ENCODE data around the gene CD27.
"Not testable (repeated sequence)": the region's sequence is repeated elsewhere in the genome, so short reads cannot be mapped to it uniquely, and the experiment has no call there.

Gene CD27

GRCh38 chr12:6462234-6462995 lies 17.7 kb downstream of the CD27 start:
- no peak overlapping the region for H3K4me3 ChIP-seq (ENCODE audit: low read length)
- no peak for TF ChIP-seq CTCF (conservative IDR thresholded peaks at IDR 0.05; ENCODE audit: low read length)
- DNase-seq (ENCODE audit: low read depth) = no peak

- DNase-seq (ENCODE audit: low read depth) = no peak
- no peak for TF ChIP-seq CTCF (conservative IDR thresholded peaks at IDR 0.05; ENCODE audit: low read length)
- H3K4me3 ChIP-seq (ENCODE audit: low read length) = no peak overlapping the region
Observed at GRCh38 chr12:6463216-6463615, 18.5 kb downstream of the CD27 start.

- TF ChIP-seq CTCF (conservative IDR thresholded peaks at IDR 0.05; ENCODE audit: low read length) = no peak
- DNase-seq (ENCODE audit: low read depth) = no peak
- no peak overlapping the region for H3K4me3 ChIP-seq (ENCODE audit: low read length)
Observed at GRCh38 chr12:6463858-6464257, 19.1 kb downstream of the CD27 start.

- no peak for TF ChIP-seq CTCF (conservative IDR thresholded peaks at IDR 0.05; ENCODE audit: low read length)
- no peak overlapping the region for H3K4me3 ChIP-seq (ENCODE audit: low read length)
- DNase-seq (ENCODE audit: low read depth) = no peak
Observed at GRCh38 chr12:6464531-6464930, 19.8 kb downstream of the CD27 start.

- H3K4me3 ChIP-seq (ENCODE audit: low read length) = no peak overlapping the region
- peak; percentile 77 for DNase-seq (ENCODE audit: low read depth)
- peak; percentile 98 for TF ChIP-seq CTCF (conservative IDR thresholded peaks at IDR 0.05; ENCODE audit: low read length)
Observed at GRCh38 chr12:6465467-6466183, 20.9 kb downstream of the CD27 start.

- H3K4me3 ChIP-seq (ENCODE audit: low read length) = no peak overlapping the region
- no peak for TF ChIP-seq CTCF (conservative IDR thresholded peaks at IDR 0.05; ENCODE audit: low read length)
- no peak for DNase-seq (ENCODE audit: low read depth)
Observed at GRCh38 chr12:6466184-6466573, 21.4 kb downstream of the CD27 start.

- DNase-seq (ENCODE audit: low read depth); H3K4me3 ChIP-seq (ENCODE audit: low read length): not testable (repeated sequence)
Observed at GRCh38 chr12:6466751-6467150, 22.0 kb downstream of the CD27 start.

- H3K4me3 ChIP-seq (ENCODE audit: low read length) = not testable (repeated sequence)
Observed at GRCh38 chr12:6467571-6468282, 23.0 kb downstream of the CD27 start.

More at GRCh38 chr12:6467571-6468282, 23.0 kb downstream of the CD27 start:
- not testable (repeated sequence) for DNase-seq (ENCODE audit: low read depth)

Measured in AG10803 (cell line).